ENCODE results near the gene ZFYVE16.
A peak's percentile ranks its signal among the peaks of the same experiment; 100 is the strongest.
"Not testable (repeated sequence)": the region's sequence is repeated elsewhere in the genome, so short reads cannot be mapped to it uniquely, and the experiment has no call there.

ZFYVE16 gene

DNA sequence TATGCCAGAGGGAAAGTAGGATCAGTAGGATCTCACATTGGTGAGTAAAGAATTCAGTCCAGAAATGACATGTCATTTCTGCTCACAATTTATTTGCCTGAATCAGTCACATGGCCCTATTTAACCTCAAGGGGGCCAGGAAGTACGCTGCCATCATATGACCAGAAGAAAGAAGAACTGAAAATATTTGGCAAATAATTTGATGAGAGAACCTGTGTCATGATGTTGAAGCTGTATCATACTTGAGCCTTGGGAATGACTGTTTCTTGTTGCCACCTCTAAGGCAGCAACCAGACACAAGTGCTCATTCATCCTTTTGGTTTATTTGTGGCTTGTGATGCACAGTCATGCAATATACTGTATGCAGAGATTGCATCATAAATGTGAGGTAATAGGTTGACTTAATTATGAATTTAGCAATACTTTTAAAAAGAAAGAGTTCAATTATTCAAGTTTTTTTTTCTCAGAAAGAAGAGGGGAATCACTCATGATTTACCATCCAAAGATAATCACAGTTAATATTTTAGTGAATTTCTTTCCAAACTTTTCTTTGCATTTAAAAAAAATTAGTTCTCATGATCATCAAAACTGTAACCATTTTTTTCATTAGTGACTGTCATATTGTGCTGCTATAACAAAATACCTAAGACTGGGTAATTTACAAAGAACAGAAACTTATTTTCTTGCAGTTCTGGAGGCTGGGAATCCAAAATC lies 8.2 kb upstream of the ZFYVE16 start (continued):
- no peak for TF ChIP-seq ZNF449 (tag by site-specific recombination; IDR thresholded peaks at IDR 0.05)

DNA sequence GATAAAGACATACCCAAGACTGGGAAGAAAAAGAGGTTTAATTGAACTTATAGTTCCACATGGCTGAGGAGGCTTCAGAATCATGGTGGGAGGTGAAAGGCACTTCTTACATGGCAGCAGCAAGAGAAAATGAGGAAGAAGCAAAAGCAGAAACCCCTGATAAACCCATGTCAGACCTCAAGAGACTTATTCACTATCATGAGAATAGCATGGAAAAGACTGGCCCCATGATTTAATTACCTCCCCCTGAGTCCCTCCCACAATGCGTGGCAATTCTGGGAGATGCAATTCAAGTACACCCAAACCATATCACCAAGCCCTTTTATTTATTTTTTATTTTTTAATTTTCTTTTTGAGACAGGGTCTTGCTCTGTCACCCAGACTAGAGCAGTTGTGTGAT lies 7.5 kb upstream of the ZFYVE16 start:
- H3K4me1 ChIP-seq (ENCODE audit: control insufficient read depth, insufficient read depth, low read length); H3K27ac ChIP-seq (ENCODE audit: extremely low read depth, low read depth, low read length); POLR2A ChIA-PET; CTCF ChIA-PET; H3K4me3 ChIP-seq (ENCODE audit: low read depth, low read length); H3K9me3 ChIP-seq (ENCODE audit: control insufficient read depth, insufficient read depth, low read depth, low read length); H3K36me3 ChIP-seq (ENCODE audit: control insufficient read depth in 2 of 2, insufficient read depth in 1 of 2, low read length in 2 of 2): not testable (repeated sequence)

DNA sequence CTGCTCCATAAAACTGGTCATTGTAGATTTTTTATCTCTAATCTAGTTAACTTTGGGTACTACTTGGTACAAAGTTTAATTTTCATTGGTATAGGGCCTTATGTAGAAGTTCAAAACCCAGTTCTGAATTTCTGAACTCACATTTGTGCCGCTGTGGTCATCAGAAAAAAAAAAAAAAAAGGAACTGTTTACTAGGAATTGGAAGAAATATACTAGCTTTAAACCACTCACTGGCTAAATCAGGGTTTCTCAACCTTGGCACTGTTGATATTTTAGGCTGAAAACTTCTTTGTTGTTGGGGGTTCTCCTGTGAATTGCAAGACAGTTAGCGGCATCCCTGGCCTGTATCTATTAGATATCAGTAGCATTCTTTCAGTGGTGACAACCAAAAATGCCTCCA lies 4.1 kb upstream of the ZFYVE16 start:
- ChIA-PET CTCF (interaction anchor here (1.4 kb wide), 1 partner anchor 57 kb away, joined by 3 read pairs; no protein-coding TSS in a partner anchor), POLR2A (no interaction called here)
- H3K9me3 ChIP-seq (ENCODE audit: control insufficient read depth, insufficient read depth, low read depth, low read length): no peaks in the 10 kb centered on the region
- H3K27ac ChIP-seq (ENCODE audit: extremely low read depth, low read depth, low read length): no peak overlapping the region
- H3K36me3 ChIP-seq (ENCODE audit: control insufficient read depth in 2 of 2, insufficient read depth in 1 of 2, low read length in 2 of 2): no peaks in the 10 kb centered on the region
- H3K4me3 ChIP-seq (ENCODE audit: low read depth, low read length): no peak overlapping the region
- no peak for TF ChIP-seq ZNF302 (tag by site-specific recombination; IDR thresholded peaks at IDR 0.05; ENCODE audit: low read depth)
- no peak for TF ChIP-seq HOXC10 (CRISPR knock-in tag; IDR thresholded peaks at IDR 0.05)
- TF ChIP-seq ZNF580 (tag by site-specific recombination; IDR thresholded peaks at IDR 0.05): no peak
- TF ChIP-seq ZNF175 (tag by site-specific recombination; IDR thresholded peaks at IDR 0.05): no peak
- no peak for TF ChIP-seq ZNF16 (tag by site-specific recombination; IDR thresholded peaks at IDR 0.05; ENCODE audit: low read depth)
- no peak for TF ChIP-seq ZNF558 (tag by site-specific recombination; IDR thresholded peaks at IDR 0.05)
- TF ChIP-seq ZNF423 (tag by site-specific recombination; IDR thresholded peaks at IDR 0.05): no peak
- TF ChIP-seq ZNF776 (tag by site-specific recombination; IDR thresholded peaks at IDR 0.05; ENCODE audit: borderline replicate concordance): no peak
- TF ChIP-seq ZNF76 (tag by site-specific recombination; IDR thresholded peaks at IDR 0.05; ENCODE audit: borderline replicate concordance, low read depth): no peak
- no peak for TF ChIP-seq ZNF623 (tag by site-specific recombination; IDR thresholded peaks at IDR 0.05)
- H3K4me1 ChIP-seq (ENCODE audit: control insufficient read depth, insufficient read depth, low read length): no peaks in the 10 kb centered on the region

DNA sequence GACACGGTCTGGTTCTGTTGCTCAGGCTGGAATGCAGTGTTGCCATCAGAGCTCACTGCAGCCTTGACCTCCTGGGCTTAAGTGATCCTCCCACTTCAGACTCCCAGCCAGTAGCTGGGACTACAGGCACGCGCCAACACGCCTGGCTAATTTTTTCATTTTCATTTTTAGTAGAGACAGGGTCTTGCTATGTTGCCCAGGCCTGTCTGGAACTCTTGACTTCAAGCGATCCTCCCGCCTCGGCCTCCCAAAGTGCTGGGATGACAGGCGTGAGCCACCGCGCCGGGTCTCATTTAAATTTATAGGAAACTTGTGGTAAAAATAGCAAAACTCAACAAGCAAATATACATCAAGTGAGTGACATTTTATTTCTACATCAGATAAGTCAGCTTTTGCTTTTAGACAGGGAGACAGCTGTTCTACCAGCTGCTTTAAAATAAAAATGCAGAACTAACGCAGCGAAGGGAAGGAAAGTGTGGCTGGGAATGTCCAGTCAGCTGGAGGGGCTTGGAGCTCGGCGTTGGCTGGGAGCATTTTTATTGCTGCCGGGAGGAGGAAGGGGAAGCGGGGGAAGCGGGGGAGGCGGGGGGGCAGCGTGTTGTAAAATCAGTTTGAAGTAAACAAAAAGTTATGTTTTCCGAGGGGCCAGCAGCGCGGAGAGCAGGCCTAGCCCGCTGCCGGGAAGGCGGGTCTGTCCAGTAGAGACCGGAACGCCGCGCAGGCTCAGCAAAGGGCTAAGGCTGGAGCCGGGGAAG lies 707 bp upstream of the ZFYVE16 start:
- H3K4me1 ChIP-seq (ENCODE audit: control insufficient read depth, insufficient read depth, low read length): peaks cover 4% of the 10 kb centered on the region; the same call in 1 of the 2 replicates
- peak overlapping the region; percentile 95 for H3K27ac ChIP-seq (ENCODE audit: extremely low read depth, low read depth, low read length)
- peaks cover under 1 to 4% of the 10 kb centered on the region in 2 experiments; a peak in 2 of 3 replicates for H3K36me3 ChIP-seq (ENCODE audit: control insufficient read depth in 2 of 2, insufficient read depth in 1 of 2, low read length in 2 of 2)
- CTCF ChIA-PET: interaction anchor here (0.7 to 2.1 kb wide), 4 partner anchors 61 to 265 kb away, joined by 3 to 7 read pairs (median 4); no protein-coding TSS in a partner anchor
- POLR2A ChIA-PET: interaction anchor here (0.6 to 3.1 kb wide), 10 partner anchors 10 to 1468 kb away, joined by 3 to 14 read pairs (median 4); partner anchors contain the start of genes DHFR, MSH3 and SERINC5
- H3K4me3 ChIP-seq (ENCODE audit: low read depth, low read length): peak overlapping the region; percentile 97
- H3K9me3 ChIP-seq (ENCODE audit: control insufficient read depth, insufficient read depth, low read depth, low read length): no peaks in the 10 kb centered on the region
- TF ChIP-seq ZNF707 (tag by site-specific recombination; IDR thresholded peaks at IDR 0.05) (no peak), ZNF175 (tag by site-specific recombination; IDR thresholded peaks at IDR 0.05) (no peak), ZNF174 (tag by site-specific recombination; IDR thresholded peaks at IDR 0.05) (no peak), ZNF768 (tag by site-specific recombination; IDR thresholded peaks at IDR 0.05) (no peak), TSHZ1 (tag by site-specific recombination; IDR thresholded peaks at IDR 0.05; ENCODE audit: borderline replicate concordance) (peak; percentile 38; the same call in 1 of the 2 replicates), ZNF792 (tag by site-specific recombination; IDR thresholded peaks at IDR 0.05) (no peak), ZNF48 (tag by site-specific recombination; IDR thresholded peaks at IDR 0.05) (no peak)
- TF ChIP-seq, protein P1, sequence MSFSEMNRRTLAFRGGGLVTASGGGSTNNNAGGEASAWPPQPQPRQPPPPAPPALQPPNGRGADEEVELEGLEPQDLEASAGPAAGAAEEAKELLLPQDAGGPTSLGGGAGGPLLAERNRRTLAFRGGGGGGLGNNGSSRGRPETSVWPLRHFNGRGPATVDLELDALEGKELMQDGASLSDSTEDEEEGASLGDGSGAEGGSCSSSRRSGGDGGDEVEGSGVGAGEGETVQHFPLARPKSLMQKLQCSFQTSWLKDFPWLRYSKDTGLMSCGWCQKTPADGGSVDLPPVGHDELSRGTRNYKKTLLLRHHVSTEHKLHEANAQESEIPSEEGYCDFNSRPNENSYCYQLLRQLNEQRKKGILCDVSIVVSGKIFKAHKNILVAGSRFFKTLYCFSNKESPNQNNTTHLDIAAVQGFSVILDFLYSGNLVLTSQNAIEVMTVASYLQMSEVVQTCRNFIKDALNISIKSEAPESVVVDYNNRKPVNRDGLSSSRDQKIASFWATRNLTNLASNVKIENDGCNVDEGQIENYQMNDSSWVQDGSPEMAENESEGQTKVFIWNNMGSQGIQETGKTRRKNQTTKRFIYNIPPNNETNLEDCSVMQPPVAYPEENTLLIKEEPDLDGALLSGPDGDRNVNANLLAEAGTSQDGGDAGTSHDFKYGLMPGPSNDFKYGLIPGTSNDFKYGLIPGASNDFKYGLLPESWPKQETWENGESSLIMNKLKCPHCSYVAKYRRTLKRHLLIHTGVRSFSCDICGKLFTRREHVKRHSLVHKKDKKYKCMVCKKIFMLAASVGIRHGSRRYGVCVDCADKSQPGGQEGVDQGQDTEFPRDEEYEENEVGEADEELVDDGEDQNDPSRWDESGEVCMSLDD (tag by site-specific recombination; IDR thresholded peaks at IDR 0.05): no peak

Data from HEK293 (cell line).